ENCODE results near the gene NKAIN1.

DNA sequence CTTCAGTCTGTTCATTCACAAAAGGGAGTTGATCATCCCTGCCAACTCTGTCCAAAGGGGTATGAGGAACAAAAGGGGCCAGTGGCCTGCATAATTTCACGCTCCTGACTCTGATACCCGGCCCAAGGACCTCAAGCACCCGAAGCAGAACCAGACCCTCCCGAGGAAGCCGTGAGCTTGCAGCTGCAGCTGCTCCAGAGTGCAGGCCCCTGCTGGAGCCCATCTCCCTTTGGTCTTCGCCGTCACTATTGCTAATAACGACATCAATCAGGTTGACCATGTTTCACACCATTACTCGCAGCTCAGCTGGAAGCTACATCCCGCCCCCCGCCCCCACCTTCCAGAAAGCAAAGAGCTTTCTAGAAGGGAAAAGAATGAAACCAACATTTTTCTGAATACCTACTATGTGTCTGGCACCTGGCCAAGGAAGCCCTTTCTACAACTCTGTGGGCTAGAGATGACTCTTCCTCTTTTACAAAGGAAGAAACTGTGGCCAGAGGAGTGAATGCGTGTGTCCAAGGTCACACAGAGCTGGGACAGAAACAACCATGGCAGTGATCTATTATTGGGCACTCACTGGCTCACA is 5.5 kb downstream of the NKAIN1 start:
- no peak for TF ChIP-seq ZNF138 (CRISPR knock-in tag; IDR thresholded peaks at IDR 0.05; ENCODE audit: low read depth)
- no peak for TF ChIP-seq RFX3 (CRISPR knock-in tag; IDR thresholded peaks at IDR 0.05)
- TF ChIP-seq ZNF24 (IDR thresholded peaks at IDR 0.05) = no peak
- no peak for TF ChIP-seq ZNF776 (CRISPR knock-in tag; IDR thresholded peaks at IDR 0.05)
- TF ChIP-seq, protein P1, sequence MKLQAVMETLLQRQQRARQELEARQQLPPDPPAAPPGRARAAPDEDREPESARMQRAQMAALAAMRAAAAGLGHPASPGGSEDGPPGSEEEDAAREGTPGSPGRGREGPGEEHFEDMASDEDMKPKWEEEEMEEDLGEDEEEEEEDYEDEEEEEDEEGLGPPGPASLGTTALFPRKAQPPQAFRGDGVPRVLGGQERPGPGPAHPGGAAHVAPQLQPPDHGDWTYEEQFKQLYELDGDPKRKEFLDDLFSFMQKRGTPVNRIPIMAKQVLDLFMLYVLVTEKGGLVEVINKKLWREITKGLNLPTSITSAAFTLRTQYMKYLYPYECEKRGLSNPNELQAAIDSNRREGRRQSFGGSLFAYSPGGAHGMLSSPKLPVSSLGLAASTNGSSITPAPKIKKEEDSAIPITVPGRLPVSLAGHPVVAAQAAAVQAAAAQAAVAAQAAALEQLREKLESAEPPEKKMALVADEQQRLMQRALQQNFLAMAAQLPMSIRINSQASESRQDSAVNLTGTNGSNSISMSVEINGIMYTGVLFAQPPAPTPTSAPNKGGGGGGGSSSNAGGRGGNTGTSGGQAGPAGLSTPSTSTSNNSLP (IDR thresholded peaks at IDR 0.05; ENCODE audit: low read depth, low read length) = no peak
- TF ChIP-seq SOX6 (IDR thresholded peaks at IDR 0.05) = no peak
- no peak for TF ChIP-seq SOX6 (CRISPR knock-in tag; IDR thresholded peaks at IDR 0.05)
- TF ChIP-seq ISL2 (CRISPR knock-in tag; IDR thresholded peaks at IDR 0.05) = no peak
- no peak for TF ChIP-seq JARID2 (CRISPR knock-in tag; IDR thresholded peaks at IDR 0.05; ENCODE audit: insufficient replicate concordance)
- no peak for TF ChIP-seq ZNF44 (CRISPR knock-in tag; IDR thresholded peaks at IDR 0.05)
- no peak for TF ChIP-seq SOX5 (CRISPR knock-in tag; IDR thresholded peaks at IDR 0.05; ENCODE audit: borderline replicate concordance)
- TF ChIP-seq, protein P2, sequence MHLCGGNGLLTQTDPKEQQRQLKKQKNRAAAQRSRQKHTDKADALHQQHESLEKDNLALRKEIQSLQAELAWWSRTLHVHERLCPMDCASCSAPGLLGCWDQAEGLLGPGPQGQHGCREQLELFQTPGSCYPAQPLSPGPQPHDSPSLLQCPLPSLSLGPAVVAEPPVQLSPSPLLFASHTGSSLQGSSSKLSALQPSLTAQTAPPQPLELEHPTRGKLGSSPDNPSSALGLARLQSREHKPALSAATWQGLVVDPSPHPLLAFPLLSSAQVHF (CRISPR knock-in tag; IDR thresholded peaks at IDR 0.05) = no peak
- no peak for TF ChIP-seq HNRNPH1 (optimal IDR thresholded peaks at IDR 0.05; ENCODE audit: low read depth, low read length)
- TF ChIP-seq SRSF4 (IDR thresholded peaks at IDR 0.05; ENCODE audit: low read depth, low read length, poor library complexity, severe bottlenecking) = no peak

Data from HepG2 (cell line).